GM19395 (cell line): ENCODE data around the gene CLPTM1L.
"Not testable (repeated sequence)": the region's sequence is repeated elsewhere in the genome, so short reads cannot be mapped to it uniquely, and the experiment has no call there.

Experiments
- ATAC-seq: cut with Tn5 transposase; IDR thresholded peaks from one replicate; pipeline ENCODE4 v1.9.1; 2021; ENCODE audit warnings: mild to moderate bottlenecking, moderate library complexity; ENCODE audit not compliant: unreplicated experiment

Gene CLPTM1L

DNA sequence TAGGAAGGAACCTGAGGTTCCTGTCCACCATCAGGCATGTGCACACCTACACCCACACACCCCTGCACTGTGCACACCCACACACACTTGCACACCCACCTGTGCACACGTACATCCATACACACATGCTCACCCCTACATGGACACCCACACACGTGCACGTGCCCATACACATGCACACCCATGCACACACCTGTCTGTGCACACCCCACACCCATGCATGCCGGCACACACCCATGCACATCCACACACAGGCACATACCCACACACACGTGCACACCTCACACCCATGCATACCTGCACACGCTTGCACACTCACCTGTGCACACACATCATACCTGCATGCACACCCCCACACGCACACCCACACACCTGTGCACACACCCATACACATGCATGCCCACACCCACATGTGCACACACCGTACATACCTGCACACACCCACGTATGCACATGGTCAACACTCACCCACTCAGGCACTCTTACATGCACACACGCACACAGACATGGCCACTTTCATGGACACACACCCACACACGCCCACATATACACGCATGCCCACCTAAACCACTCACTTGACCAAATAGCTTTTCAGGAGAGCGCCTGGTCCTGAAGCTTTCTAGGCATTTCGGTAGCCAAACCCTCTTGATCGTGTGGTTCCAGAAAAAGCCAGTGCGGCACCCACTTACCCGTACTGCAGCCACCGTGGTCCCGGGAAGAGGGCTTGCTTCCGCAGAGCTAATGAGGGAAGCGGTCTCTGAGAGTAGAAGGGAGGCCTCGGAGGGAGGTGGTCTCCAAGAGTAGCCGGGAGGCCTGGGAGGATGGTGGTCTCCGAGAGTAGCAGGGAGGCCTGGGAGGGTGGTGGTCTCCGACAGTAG is 36.7 kb upstream of the CLPTM1L start:
- ATAC-seq = no peak

DNA sequence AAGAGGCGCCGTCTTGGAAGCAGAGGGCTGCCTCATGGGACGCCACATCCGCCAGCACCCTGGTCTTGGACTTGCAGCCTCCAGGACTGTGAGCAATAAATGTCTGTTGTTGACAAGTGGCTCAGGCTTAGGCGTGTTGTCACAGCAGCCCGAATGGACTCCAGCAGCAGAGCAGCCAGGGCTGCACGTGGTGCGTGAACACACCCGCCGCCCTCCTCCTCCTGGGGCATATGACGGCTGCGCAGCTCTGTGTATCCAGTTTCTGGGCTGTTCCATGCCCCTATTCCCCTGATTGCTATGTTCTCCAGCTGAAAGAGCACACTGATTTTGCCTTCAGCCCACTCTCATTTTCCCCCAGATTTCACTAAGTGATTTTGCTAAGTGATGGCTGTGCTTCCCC is 36.0 kb upstream of the CLPTM1L start:
- ATAC-seq = no peak

DNA sequence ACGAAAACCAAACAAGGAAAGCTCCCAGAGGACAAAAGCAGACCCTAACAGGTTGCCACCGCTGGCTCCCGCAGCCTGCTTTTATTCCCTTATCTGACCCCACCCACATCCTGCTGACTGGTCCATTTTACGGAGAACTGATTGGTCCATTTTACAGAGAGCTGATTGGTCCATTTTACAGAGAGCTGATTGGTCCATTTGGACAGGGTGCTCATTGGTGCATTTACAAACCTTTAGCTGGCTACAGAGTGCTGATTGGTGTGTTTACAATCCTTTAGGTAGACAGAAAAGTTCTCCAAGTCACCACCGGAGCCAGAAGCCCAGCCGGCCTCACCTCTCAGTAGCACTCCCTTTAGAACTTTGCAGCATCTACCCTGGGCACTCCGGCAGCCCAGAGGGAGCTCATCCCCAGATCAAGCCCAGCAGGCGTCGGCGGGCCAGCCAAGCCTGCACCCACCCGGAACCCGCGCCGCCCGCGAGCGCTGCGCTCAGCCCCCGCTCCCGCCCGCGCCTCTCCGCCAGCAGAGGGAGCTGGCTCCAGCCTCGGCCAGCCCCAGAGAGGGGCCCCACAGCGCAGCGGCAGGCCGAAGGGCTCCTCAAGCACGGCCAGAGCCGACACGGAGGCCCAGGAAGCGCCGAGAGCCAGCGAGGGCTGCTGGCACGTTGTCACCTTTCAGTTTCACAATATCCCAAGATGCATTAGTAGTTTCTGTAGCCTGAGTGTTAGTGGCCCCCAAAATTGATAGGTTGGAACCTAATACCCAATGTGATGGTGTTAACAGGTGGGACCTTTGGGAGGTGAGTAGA is 35.3 kb upstream of the CLPTM1L start:
- peak; percentile 81 for ATAC-seq

DNA sequence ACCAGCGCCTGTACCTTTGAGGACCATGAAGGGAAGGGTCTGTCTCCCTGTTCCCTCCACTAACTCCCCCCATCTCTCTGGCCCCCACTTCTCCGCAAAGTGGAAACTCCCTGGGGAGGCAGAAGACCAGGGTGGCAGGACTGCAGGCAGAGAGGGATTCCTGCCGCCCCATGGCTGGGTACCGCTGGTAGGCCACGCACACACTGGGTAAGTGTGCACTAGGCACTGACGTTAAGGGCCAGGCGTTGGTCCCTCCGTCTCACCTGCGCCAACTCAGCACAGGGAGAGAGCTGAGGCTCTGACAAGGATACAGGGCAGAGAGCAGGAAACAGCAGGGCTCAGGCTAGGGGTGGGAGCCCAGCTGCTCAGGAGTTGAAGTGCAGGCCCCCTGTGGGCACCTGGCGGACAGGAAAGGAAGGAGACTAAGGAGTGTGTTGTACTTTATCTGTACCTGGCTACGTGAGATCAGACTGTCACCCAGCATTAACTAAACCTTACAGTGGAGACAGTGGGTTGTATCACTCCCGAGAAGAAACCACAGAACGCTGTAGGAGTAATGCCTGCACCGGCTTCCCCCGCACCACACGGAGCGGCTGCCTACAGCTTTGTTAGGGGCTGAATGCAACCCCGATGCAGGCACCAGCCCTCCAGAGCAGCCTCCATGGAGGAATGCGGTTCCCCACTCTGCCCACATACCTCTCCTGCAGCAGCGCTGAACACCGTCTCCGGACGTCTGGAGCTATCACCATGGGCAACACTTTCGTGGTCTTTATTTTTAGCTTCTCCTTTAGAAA is 34.2 kb upstream of the CLPTM1L start:
- ATAC-seq = no peak

DNA sequence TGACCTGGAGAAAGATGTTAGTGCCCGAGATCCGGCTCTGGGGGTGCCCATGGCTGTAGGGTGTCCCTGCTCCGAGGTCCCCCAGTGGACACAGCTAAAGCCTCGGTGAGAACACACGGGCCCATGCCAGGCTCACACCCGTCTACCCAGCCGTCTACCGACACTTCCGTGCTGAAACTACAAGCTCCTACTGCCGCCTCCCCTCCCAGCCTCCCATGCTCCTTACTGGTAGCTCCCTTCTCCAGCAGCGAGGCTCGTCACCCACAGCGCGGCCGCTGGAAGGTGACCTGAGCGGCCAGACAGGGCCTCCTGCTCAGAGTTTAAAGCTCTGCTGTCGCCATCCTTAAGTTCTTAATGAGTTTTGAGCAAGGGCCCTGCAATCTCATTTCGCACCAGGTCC is 33.2 kb upstream of the CLPTM1L start:
- ATAC-seq = no peak

DNA sequence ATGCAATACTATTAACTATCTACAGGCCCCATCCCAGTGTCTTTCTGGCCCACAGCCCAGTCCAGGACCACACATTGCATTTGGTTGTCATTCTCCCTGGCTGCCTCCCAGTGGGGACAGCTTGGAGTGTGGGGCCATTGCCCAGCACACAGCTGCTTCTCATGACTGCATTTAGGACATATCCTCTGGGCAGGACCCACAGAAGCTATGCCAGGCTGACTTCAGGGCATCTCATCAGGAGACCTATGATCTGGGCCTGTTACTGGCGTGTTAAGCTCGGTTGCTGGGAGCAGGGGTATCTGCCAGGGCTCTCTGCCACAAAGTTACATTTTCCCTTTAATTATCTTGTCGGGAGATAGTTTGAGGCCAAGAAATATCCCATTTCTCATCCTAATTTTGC is 32.1 kb upstream of the CLPTM1L start:
- ATAC-seq = no peak

DNA sequence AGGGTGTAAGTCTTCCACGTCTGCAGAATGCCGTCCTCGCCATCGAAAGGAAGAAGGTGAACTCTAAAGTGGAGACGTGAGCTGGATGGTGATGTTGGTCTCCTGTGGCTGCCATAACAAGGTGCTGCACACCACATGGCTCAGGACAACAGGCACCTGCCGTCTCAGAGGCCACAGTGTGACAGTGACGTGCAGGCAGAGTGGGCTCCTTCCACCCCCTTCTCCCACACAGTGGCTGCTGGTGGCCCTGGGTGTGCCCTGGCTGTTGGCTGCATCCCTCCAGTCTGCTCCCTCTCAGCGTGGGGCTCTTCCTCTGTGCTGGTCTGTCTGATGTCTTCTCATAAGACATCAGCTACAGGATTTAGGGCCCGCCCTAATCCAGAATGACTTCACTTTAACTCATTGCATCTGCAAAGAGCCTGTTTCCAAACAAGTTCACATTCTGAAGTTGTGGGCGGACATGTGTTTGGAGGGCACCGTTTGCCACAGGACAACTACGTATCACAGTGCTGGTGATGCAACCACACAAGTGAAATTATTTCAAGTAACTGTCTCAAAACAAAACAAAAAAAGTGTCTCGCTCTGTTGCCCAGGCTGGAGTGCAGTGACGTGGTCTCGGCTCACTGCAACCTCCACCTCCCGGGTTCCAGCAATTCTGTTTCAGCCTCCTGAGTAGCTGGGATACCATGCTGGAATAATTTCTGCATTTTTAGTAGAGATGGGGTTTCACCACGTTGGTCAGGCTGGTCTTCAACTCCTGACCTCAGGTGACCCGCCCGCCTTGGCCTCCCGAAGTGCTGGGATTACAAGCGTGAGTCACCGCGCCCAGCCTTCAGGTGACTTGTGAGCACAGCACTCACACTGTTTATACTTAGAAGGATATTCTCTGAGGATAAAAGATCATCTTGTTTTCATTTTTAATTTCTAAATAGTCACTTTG is 31.2 kb upstream of the CLPTM1L start:
- no peak for ATAC-seq

DNA sequence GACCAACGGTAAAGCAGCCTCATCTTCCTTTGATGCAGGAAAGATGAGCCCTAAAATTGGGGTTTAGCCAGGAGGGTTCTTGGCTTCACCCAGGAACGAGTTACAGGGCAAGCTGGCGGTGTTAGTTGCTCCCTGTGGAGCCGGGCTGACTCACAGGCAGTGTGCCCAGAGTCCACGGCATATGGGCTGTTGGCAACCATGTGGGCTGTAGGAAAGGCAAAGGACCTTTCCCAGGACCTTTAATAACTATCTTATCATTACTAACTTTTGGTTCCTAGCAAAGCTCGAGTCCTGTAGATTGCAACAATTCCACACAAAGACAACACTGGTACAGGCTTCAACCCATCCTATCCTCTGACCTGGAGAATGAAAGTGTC is 29.8 kb upstream of the CLPTM1L start:
- no peak for ATAC-seq

DNA sequence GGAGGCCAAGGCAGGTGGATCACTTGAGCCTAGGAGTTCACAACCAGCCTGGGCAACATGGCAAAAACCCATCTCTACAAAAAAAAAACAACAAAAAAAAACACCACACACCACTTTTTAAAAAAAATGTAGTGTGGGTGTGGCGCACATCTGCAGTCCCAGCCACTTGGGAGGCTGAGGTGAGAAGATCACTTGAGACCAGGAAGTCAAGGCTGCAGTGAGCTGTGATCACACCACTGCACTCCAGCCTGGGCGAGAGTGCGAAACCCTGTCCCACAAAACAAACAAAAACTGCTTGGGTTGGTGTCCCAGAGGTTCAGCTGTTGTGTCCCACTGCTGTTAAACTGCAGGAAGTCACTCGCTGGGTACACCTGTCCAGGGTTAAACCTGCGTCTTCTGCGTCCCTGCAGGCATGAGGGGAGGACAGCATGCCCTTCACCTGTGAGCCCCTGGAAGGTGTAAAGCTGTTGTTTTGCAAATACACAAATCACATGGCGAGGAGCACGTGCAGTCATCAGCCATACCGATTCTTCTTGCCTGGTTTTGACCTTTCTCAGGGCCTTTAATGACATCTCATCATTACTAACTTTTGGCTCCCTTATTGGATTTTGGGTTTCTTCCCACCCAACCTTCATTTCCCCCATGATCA is 29.3 kb upstream of the CLPTM1L start:
- ATAC-seq = no peak

DNA sequence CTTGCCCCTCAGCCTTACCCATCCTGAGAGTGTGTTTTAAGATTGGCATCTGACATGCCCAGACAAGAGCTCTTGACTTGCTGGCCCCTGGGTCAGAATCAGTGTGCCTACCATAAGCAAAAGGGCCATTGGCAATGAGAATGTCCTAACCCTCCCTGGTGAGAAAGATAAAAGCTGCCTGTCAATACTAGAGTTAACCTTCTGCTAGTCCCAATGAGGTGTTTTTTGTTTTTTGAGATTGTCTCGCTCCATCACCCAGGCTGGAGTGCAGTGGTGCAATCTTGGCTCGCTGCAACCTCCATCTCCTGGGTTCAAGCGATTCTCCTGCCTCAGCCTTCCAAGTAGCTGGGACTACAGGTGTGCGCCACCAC is 27.1 kb upstream of the CLPTM1L start:
- ATAC-seq = not testable (repeated sequence)

DNA sequence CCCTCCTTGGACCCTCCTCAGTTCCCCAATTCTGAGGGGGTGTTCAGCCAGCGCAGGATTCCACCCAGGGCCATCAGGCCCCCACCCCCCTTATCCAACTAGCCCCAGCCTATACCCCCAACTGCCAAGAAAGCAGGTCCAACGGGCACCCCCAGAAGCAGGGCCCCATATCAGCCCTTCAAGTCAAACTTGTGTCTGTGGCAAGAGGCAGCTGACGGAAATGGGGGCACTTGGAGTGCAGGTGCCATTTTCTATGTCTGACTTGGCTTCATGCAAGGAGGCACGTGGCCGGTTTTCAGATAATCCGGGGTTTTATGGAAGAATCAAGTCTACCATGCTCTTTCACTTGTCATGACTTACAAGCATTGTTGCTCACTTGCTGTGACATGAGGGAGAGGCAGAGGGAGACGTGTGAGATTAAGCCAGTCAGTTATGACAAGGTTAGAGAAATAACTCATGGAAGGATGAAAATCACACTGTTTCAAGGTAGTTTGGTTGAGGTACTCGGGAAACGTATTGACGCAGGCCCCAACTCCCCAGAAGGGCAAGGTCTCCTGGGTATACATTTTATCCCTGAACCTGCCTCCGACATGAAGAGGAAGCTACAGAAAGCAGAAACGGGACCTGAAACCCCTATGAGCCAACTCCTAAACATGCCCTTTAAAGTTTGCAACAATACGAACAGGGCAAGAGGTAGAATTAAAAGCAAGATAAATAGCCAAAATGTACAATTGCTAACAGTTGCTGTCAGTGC is 26.5 kb upstream of the CLPTM1L start:
- ATAC-seq = no peak

DNA sequence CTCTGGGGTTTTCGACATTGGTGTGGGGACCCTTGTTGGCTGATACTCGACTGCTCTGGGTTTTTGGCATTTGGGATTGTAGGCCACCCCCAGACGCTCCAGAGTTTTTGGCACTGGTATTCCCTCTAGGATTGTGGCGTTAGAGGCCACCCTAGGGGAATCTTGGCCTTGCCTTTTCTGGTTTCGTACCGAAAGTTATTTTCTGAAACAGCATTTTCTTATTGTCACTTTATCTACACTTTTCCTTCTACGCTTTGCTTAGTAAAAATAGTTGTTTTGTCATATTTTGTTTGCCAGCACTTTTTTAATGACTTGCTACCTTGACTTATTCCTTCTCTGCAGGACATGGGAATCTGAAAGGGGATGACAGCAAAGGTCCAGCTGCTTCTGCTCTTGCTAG is 25.1 kb upstream of the CLPTM1L start:
- ATAC-seq = no peak

DNA sequence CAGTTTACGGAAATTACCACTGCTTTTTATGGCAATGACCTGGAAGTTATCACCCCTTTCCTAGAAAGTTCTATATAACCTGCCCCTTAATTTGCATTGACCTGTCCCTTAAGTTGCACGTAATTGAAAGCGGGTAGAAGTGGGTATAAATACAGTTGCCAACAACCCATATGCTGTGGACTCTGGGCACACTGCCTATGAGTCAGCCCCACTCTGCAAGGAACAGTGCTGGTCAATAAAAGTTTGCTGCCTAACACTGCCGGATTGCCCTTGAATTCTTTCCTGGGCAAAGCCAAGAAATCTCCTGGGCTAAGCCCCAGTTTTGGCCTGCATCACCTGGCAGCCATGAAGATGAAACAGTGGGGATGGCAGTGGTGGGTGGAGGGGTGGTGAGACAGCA is 23.9 kb upstream of the CLPTM1L start:
- no peak for ATAC-seq

DNA sequence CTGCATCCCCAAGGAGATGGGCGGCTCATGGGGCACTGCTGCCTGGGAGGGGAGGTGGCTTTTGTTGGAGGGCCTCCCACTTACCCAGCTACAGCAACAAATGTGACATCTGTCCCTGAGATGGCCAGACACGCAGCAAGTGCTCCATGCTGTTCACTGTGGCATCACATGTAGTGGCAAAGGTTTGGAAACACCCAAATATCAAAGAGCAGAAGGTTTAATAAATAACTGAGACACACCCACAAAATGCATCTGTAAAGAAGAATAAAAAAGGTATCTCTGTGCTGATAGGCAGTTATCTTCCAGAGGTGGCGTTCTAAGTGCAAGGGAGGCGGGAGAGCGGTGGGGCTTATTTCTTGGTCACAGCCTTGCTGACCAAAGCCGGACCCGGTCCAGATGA is 23.3 kb upstream of the CLPTM1L start:
- ATAC-seq = no peak

DNA sequence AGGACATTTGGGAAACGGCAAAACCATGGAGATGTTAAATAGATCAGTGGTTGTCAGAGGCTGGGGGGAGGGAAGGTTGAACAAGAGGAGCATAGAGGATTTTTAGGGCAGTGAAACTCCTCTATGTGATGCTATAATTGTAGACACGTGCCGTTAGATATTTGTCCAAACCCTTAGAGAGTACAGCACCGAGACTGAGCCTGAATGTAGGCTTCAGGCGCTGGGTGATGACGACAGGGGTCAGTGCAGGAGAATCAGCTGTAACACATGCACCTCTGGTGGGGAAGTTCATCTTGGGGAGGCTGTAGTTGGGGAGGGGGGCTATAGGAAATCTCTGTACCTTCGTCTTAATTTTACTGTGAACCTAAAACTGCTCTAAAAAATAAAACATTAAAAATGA is 22.2 kb upstream of the CLPTM1L start:
- no peak for ATAC-seq

DNA sequence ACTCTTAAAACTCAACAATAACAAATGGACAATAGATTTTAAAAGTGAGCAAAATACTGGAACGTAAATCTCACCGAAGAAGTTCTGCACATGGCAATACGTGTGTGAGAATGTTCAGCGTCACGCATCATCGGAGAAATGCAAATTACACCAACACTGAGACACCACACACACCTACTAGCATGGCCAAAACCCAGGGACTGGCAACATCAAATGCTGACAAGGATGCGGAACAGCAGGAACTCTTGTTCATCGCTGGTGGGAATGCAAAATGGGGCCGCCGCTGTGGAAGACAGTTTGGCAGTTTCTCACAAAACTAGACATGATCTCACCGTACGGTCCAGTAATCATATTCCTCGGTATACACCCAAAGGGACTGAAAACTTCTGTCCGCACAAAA is 21.6 kb upstream of the CLPTM1L start:
- peak; percentile 56 for ATAC-seq

DNA sequence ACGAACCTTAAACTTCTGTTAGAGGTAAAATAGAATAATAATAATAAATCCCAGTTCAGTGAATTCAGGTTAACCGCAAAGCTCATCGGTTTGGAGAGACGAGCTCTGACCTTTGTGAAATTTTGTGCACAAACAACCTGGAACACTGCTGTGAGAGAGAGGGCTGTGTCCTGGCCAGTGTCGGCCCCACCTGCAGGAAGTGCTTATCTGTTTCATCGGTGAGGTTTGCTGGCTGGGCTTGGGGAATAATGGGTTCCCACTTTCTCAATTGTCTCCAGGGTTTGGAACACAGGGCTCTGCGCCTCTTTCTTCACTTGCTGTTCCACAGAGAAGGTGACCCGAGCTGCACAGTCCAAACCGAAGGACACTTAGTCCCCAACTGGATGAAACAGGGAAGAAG is 19.3 kb upstream of the CLPTM1L start:
- ATAC-seq = no peak

DNA sequence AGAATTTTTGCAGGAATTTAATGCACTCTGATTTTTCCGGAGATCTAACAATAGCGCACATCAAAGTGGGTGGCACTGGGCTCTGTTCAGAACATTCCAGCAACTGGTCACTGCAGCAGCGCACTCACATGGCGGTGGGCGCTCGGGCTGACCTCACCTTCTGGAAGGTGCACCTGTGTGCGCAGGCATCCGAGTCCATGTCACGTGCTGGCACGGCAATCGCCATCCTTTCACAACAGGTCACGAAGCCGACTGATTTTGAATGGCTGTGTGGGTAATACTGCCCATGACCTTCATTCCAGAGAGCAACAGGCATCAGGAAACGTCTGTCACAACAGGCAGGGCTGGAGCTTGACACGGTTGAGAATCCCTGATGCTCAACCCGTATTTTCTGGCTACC is 18.7 kb upstream of the CLPTM1L start:
- ATAC-seq = no peak

DNA sequence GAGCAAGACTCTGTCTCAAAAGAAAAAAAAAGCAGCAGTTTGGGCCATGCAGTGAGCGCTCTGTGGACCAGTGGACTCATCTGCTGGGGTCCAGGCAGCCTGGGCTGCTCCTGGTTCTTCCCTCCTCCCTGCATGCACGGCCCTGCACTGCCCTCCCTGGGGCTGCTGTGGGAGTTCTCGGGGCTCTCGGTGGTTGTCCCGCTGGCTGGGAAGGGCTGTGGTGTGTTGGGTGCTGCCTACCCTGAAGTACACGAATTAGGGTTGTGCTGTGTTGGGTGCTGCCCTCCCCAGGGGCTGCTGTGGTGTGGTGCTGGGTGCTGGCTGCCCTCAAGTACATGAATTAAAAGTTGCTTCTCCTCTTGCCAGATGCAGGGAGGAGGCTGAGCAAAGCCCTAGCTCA is 18.3 kb upstream of the CLPTM1L start:
- ATAC-seq = no peak
